Measurements from ENCODE around the gene PDE4B.
A peak's percentile ranks its signal among the peaks of the same experiment; 100 is the strongest.

Gene PDE4B

DNA sequence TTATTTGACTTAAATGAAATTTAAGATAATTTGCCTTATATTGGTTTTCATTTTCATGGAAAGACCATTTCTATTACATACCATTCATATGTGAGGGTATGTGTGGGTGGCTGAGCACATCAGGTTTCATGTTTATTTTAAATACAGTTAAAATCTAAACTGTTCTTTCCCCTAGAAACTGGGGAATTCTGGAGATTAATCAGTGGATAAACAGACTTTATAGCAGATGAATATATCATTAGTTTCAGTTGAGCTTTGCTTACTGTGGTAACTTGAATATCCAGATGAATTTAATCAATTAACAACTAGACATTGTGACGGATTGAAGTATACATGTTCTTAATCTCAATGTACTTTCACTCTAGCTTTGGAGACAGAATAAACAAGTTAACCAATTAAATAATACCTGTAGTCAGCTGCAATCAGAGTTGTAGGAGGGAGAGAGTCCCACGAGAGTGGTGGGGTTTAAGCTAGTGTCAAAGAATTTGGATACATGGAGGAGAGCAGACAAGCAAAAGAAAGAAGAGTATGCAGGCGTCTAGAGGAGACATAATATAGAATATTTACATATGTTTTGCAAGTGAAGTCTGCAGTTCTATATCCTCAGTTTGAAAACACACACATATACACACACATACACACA, 97.6 kb downstream of the PDE4B start:
- no peak for DNase-seq

DNA sequence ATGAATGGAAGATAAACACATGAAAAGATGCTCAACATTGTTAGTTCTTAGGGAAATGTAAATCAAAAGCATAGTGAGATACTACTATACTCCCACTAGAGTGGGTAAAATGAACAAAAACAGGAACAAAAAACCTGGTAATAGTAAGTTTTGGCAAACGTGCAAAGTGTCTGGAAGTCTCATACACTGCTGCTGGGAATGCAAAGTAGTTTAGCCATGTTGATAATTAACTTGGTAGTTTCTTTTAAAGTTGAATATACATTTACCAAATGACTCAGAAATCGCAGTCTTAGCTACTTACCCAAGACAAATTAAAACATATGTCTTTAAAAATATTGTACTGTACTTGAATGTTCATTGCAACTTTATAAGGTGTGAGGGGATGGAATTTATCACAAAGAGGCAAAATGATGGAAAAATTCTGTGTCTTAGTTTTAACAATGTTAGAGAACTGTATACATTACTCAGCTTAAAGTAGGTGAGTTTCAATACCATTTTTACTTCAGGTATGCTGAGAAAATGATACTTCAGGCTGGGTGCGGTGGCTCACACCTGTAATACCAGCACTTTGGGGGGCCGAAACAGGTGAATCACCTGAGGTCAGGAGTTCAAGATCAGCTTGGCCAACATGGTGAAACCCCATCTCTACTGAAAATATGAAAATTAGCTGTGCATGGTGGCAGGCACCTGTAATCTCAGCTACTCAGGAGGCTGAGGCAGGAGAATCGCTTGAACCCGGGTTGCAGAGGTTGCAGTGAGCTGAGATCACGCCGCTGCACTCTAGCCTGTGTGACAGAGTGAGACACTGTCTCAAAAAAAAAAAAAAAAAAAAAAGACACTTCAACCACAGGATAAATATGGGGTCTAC, 102.3 kb downstream of the PDE4B start:
- no peak for DNase-seq

DNA sequence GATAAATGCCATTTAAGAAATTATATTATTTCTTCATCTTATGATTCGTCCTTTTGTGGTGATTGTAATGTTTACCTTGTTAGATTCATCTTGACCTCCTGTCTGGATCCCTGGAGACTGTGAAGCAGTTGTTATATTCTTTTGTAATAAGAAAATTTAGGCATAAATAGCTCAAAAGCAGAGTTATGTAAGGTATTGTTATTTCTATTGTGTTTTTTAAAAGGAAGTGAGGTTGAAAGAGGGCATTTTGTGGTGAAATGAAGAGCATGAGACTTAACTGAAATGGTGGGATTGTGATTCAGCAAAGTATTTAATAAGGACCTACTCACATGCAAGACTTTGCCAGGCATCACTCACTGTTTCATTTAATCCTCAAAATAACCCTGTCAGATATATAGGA, 104.0 kb downstream of the PDE4B start:
- no peak for DNase-seq

DNA sequence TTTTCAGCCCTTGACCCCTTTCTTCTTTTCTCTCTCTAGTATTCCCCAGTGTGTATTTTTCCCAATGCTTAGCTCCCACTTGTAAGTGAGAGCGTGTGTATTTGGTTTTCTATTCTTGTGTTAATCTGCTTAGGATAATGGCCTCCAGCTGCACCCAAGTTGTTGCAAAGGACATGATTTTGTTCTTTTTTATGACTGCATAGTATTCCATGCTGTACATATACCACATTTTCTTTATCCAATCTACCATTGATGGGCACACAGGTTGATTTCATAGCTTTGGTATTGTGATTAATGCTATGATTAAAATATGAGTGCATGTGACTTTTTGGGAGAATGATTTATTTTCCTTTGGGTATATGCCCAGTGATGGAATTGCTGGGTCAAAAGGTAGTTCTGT, 104.8 kb downstream of the PDE4B start:
- no peak for DNase-seq

DNA sequence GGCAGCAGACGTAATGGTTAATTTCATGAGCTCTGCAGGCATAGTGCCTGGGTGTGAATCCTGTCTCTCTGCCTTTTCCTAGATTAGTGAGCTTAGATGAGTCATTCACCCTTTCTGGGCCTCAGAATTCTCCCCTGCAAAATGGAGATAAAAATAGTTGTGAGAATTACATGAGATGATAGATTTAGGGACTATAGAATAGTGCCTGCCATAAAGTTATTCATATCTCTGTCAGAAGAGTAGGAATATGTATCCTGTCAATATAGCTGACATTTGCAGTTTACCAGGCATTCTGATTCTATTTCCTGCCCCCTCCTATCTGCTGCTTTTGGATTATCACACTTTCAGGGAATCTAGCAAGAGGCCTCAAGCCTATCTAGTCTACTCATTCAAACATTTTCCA, 112.0 kb downstream of the PDE4B start:
- DNase-seq = no peak

DNA sequence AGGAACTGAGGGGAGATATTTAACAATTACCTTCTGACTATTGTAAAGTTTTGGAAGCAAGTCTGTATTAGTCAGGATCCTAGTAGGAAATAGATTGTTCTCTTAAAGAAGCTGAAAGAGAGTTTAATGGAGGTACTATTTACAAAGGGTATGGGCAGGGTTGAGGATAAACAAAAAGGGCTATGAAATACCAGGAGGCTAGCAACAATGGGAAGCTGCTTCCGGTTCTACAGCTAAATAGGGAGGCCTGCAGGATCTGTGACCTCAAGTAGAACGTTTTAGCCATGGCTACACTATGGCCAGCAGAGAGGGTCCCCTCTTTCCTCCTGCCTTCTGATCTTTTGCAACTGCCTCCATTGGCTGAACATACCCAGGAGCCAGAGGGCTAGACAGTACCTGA, 117.7 kb downstream of the PDE4B start:
- no peak for DNase-seq

DNA sequence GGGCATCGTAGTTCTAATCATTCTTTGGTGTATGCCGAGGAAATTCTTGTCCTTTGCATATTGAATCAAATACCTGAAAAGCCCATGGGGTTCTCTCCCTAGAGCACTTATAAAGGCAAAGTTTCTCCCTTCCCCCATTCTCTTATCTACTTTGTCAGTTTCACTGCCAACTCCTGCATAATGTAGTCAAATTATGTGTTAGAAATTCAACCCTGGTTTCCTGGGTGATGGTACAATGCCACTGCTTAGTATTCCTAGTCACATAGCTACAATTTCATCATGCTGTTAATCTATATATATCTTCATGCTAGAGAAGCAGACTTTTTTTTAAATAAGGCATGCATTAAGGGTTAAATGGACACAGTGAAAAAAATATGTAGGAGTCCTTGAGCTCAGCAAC, 119.0 kb downstream of the PDE4B start:
- DNase-seq = no peak

DNA sequence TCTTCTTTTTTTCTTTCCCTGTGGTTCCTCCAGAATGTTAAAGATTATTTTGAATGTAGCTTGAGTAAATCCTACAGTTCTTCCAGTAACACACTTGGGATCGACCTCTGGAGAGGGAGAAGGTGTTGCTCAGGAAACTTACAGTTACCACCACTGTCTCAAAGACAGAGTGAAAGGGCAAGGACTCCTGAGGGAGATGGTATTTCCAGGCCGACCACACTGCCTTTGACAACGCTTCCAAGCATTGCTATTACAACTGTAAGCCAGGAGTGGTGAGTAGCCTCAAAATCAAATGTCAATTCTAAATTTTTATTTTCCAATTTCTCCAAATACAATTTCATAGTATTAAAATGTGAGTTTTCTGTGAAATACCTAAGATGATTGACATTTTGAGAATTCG, 125.9 kb downstream of the PDE4B start:
- DNase-seq = peak; percentile 8

DNA sequence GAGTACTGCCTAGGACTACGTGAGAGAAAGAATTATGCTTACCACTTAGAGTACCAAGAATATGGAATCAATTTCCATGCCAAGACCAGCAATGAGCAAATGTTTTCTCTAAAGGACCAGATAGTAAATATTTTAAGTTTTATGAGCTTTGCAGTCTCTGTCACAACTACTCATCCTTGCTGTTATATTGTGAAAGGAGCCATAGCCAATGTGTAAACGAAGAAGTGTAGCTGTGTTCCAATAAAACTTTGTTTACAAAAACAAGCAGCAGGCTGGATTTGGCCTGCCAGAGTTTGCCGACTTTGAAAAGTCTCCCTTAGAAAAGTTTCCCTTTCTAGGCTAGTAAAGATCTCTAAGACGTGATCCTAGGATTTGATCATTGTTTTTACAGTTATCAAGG, 128.8 kb downstream of the PDE4B start:
- DNase-seq = no peak

DNA sequence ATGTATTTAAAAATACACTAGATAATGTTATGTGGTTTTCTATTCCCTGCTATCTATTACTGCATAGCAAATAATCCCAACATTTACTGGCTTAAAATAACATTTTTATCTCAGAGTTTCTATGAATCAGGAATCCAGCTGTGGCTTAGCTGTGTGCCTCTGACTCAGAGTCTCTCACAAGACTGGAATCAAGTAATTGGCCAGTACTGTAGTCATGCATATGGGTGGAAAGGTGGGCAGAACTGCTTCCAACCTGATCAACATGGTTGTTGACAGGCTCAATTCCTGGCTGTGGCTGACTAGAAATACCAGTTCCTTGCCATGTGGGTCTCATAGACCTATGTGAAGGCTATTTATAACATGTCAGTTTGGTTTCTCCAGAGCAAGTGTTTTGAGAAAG, 131.8 kb downstream of the PDE4B start:
- DNase-seq = no peak

DNA sequence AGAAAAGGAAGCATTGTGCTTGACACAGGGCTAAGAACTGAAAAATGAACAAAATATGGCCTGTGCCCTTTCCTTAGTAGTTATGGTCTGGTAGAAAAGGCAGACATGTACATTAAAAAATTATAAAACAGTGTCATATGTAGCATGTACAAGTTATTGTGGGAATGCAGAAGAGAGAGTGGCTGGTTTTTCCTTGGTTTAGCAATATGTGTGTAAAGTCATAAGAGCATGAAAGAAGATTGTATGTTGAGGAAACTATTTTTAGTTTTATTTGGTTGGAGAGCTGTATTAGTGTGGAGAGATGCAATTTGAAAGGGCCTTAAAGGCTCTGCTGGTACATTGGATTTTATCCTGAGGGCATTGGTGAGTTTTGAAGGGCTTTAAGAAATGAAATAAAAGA, 145.8 kb downstream of the PDE4B start:
- no peak for DNase-seq

DNA sequence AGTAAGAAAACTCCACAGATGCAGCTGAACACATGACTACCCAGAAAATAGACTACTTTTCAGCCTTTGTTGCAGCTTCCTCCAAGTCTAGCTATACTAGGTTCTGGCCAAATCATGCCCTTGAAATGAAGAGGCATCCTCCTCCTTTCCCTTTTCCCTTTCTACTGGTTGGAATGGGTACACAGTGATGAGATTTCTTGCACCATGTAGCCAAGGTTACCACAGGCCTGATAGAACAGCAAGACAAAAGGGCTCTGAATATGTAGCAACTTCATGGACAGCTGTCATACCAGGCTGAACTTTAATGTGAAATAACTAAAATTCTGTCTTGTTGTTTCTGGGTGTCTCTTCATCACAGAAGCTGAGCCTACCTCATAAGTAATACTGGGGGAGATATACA, 146.5 kb downstream of the PDE4B start:
- no peak for DNase-seq

DNA sequence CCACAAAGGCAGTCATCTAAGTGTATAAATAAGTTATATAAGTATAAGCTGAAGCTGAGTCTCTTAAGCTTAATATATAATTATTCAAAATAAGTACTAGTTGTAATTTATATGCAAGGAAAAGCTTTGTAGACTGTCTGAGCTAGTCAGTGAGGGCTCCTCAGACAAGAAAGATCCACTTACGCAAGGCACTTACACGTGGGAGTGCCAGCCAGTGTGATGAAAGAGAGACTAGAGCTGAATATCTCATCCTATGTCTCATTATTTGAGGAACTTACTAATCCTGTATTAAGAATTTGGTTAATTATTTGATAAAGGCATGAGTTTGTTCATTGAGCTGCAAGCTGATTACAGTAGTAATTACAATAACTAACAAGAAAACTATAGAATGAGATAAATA, 146.9 kb downstream of the PDE4B start:
- DNase-seq = no peak

DNA sequence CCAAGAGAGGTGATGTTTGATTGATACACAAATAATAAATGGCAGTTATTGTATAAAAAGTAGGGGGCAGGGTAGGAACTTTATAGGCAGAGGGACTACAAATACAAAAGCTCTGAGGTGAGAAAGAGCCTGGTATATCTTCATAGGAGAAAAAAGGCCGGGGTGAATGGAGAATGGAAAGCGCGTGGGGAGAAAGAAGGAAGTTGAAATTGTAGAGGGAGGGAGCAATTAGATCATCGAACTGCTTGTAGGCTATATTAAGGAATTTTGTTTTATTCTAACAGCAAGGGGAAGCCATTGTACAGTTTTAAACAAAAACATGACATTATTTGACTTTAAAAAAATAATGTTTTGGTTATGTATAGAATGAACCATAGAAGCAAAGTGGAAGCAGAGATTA, 147.4 kb downstream of the PDE4B start:
- DNase-seq = no peak

DNA sequence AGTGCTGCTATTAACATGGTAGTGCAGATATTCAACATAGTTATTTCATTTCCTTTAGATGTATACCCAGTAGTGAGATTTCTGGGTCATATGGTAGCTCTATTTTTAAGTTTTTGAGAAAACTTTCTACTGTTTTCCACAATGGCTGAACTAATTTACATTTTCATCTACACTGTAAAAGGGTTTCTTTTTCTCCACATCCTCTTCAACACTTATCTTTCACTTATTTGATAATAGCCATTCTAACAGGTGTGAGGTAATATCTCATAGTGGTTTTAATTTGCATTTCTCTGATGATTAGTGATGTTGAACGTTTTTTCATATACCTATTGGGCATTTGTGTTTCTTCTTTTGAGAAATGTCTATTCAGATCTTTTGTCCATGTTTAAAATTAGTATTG, 149.8 kb downstream of the PDE4B start:
- no peak for DNase-seq

DNA sequence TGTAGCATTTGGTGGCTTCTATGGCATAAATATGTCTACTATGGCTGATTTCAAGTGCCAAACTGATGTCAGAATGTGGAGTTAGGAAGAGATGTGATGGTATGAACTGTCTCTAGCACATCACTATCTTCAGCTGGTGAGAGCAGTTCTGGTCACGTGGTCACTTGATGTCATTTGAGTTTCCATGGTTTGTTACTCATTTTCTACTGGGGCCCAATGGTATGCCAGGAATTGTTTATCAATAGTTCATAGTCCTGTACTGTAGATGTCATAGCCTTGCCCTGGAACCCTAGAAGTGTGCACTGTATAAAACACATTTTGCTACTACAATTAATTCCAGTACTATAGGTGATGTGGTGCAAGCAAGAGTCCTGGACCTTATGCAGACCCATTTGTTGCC, 153.7 kb downstream of the PDE4B start:
- DNase-seq = no peak

DNA sequence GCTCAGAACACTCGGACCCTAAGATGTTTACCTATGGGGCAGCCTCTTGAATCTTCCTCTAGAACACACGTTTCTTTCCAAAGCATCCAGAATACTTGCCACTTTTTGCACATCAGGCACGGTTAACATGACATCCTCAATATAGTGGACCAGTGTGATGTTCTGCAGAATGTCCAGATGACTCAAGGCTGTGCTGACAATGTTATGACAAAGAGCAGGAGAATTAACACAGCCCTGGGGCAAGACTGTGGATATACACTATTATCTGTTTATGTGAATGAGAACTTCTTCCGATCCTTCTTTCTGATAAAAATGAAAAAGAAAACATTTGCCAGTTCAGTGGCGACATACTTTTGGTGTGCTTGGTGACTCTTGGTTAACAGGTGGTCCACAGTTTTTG, 154.3 kb downstream of the PDE4B start:
- no peak for DNase-seq

DNA sequence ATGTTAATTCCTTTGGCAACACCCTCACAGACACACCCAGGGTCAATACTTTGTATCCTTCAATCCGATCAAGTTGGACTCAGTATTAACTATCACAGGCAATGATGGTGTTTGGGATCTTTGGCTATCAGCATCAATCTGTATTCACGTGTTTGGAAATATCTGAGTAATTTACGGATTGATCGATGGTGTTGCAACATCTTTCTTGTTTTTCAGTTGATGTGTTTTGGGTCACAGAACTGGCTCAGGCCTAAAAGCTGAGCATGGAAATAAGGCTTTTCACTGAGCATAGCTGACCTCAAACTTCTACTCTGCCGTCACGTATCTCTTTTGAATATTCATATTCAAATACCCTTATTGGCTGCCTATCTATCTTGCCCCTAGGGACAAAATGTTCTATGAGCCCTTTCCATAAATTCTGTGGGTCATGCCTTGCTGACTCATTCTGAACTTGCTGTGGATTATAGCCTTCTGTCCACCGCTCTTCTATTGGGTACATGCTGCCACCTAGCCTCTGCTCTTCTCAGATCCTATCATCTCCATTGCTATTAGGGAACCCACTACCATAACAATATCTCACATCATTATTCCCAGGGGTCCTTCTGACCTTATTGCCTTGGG, 156.0 kb downstream of the PDE4B start:
- DNase-seq = no peak

DNA sequence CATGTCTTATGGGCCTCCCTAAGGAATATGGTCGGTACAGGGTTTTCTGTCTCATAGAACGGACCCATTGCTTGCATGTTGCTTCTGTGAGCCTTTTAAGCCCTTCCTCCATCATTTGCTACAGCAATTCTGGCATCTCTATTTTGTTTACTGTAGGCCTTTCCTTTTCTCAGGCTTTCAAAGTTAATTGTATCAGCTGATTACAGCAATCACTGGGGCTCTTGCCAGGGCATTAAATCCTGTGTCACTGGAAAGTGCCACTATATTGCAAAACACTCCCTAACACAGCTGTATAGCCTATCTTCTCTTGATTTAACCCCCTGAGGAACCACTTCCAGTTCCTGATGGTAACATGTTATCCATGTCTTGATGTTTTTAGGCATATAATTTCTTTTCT, 156.5 kb downstream of the PDE4B start:
- DNase-seq = no peak

DNA sequence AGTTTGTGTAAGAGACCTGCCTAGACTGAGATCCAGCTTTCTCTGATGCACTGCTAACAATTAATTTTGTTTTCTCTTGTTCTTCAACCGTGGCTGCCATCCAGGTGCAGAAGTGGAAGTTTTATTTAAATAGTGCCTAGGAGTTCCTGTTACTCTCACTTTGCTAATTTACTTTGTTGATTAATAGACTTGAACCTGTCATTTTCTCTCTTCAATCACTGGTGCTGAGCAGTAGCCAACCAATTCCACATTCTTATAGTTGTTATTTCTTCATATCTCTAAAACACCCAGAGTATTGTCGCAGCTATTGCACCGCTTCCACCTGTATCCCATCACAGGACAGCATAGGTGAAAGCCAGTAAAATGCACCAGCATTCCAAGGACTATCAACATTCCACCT, 157.2 kb downstream of the PDE4B start:
- no peak for DNase-seq

DNA sequence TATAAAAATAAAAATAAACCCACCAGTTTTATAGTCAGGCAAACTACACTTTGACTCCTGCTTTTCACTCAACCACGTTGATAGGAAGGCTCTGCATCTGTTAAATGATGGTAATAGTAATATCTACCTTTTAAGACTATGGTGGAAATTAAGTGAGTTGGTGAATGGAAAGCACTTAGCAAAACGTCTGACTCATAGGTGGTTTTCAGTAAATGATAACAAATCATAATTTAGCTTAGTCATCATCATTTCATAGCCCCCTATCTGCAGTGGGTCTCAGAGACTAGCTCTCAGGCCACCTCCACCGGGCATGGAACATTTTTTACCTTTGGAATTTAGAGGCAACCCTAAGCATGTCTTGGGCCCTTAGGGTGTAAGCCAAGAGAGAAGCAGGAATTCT, 160.0 kb downstream of the PDE4B start:
- DNase-seq = no peak

DNA sequence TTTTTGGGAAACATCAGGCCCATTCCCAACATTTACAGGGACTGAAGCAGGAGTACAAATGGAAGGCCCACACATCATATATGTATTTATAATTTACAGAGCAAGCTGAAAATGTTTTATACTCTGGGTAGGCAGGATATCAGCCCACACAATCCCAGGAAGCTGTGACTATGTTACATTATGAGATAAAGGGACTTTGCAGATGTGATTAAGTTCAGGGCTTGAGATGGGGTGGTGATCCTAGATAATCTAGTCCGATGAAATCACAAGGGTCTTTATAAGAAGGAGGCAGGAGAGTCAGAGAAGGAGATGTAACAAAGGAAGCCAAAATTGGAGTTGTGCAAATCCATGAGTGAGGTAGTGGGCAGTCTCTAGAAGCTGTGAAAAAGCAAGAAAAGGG, 160.5 kb downstream of the PDE4B start:
- DNase-seq = no peak

DNA sequence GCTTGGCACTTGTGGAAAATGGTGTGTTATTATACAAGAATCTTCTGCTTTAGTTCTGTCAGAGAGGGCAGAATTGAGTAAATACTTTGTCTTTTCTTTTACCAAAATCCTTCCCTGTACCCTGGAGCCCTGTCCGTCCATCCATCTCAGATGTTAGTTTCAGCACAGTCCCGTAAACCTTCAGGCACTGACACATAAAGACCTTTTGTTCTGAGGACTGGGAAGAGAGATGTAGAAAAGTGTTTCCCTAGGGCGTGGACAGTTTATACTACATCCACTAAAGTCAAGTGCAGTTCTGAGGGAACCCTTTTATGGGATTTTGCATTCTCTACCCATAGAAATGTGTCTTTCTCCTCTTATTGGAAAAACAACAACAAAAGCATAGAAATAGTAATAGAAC, 162.4 kb downstream of the PDE4B start:
- DNase-seq = no peak

DNA sequence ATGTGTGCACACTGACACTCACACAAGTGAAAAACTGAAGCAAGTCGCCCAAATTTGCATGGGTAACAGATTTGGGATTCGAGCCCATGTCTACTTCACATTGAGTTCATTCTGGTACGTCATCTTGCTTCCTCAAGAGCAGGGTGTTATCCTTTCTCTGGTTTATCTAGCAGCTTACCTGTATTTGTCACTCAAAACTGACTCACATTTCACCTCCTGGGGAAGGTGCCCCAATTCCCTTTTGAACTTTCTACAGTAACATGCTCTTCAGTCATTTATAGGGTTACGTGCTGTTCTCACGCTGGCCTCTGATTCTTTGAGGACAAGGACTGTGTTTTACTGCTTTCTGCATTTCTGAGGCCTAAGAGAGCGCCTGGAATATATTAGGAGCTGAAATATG, 162.8 kb downstream of the PDE4B start:
- DNase-seq = no peak

Measured in eye (tissue), 1 donor.